OCI-LY1 (cell line): ENCODE data around the gene EPHA1.

ENCODE experiments used
- H2AFZ ChIP-seq: fragments of 200-600 bp; sonication (generic), shearing (Covaris generic); 2 replicates; pipeline ENCODE4 v1.6.0; 2014; ENCODE audit warnings: antibody characterized with exemption, mild to moderate bottlenecking, low read length
- H3F3A ChIP-seq: fragments of 200-600 bp; sonication (generic), shearing (Covaris generic); 2 replicates; pipeline ENCODE4 v1.6.0; 2014; ENCODE audit warnings: mild to moderate bottlenecking, antibody characterized with exemption, low read length, moderate library complexity; ENCODE audit not compliant: insufficient read depth
- H3K27ac ChIP-seq: fragments of 200-600 bp; sonication (generic); 2 replicates; pipeline ENCODE4 v1.5.1; 2014; ENCODE audit warnings: low read length, mixed run types, mild to moderate bottlenecking, low read depth; ENCODE audit not compliant: poor library complexity, severe bottlenecking
- H3K27me3 ChIP-seq: fragments of 200-600 bp; sonication (generic); 2 replicates; pipeline ENCODE4 v1.6.0; 2014; ENCODE audit warnings: antibody characterized with exemption, mild to moderate bottlenecking, low read length, moderate library complexity; ENCODE audit not compliant: insufficient read depth
- H3K36me3 ChIP-seq: fragments of 200-600 bp; sonication (generic); 2 replicates; pipeline ENCODE4 v1.6.1; 2014; ENCODE audit warnings: mild to moderate bottlenecking, antibody characterized with exemption, low read length, moderate library complexity, mixed read lengths; ENCODE audit not compliant: insufficient read depth
- H3K4me1 ChIP-seq: fragments of 200-600 bp; sonication (generic); 2 replicates; pipeline ENCODE4 v1.5.1; 2014; ENCODE audit warnings: mild to moderate bottlenecking, low read length, moderate library complexity; ENCODE audit not compliant: insufficient read depth, severe bottlenecking
- H3K4me2 ChIP-seq: fragments of 200-600 bp; sonication (generic), shearing (Covaris generic); 2 replicates; pipeline ENCODE4 v1.6.1; 2014; ENCODE audit warnings: low read length
- H3K4me3 ChIP-seq: fragments of 200-600 bp; sonication (generic); 2 replicates; pipeline ENCODE4 v1.5.1; 2014; ENCODE audit warnings: low read length, low read depth, mild to moderate bottlenecking, mixed read lengths; ENCODE audit not compliant: poor library complexity, severe bottlenecking
- H3K79me2 ChIP-seq: fragments of 200-600 bp; shearing (Covaris generic); 2 replicates; pipeline ENCODE4 v1.6.1; 2016; ENCODE audit warnings: mixed run types, low read length, mixed read lengths; ENCODE audit not compliant: insufficient read depth
- H3K9ac ChIP-seq: fragments of 200-600 bp; sonication (generic), shearing (Covaris generic); 2 replicates; pipeline ENCODE4 v1.6.1; 2014; ENCODE audit warnings: mild to moderate bottlenecking, low read length, mixed read lengths
- H3K9me2 ChIP-seq: fragments of 200-600 bp; sonication (generic), shearing (Covaris generic); 2 replicates; pipeline ENCODE4 v1.6.1; 2014; ENCODE audit warnings: low read depth, mild to moderate bottlenecking, low read length, mixed read lengths
- H3K9me3 ChIP-seq: fragments of 200-600 bp; shearing (Covaris generic); 2 replicates; pipeline ENCODE4 v1.6.1; 2014; ENCODE audit warnings: low read length, mixed read lengths
- H4K20me1 ChIP-seq: fragments of 200-600 bp; sonication (generic), shearing (Covaris generic); 2 replicates; pipeline ENCODE4 v1.6.0; 2016; ENCODE audit warnings: mild to moderate bottlenecking, low read length; ENCODE audit not compliant: insufficient read depth
- CTCF ChIP-seq: fragments of 200-600 bp; sonication (generic), shearing (Covaris generic); IDR thresholded peaks from 2 replicates; pipeline ENCODE4 v1.5.1; 2017; ENCODE audit warnings: mild to moderate bottlenecking, antibody characterized with exemption, low read length, moderate library complexity, mixed read lengths
- EZH2 ChIP-seq: fragments of 200-600 bp; sonication (generic), shearing (Covaris generic); IDR thresholded peaks from 2 replicates; pipeline ENCODE4 v1.8.0; 2017; ENCODE audit warnings: borderline replicate concordance, mixed run types, mild to moderate bottlenecking, antibody characterized with exemption, low read length, moderate library complexity, mixed read lengths

The EPHA1 gene

GRCh38 chr7:143376396-143376795 lies 32.3 kb downstream of the EPHA1 start:
- no peak overlapping the region for H3K4me2 ChIP-seq
- H4K20me1 ChIP-seq: no peaks in the 10 kb centered on the region
- H3K79me2 ChIP-seq: no peaks in the 10 kb centered on the region
- H3F3A ChIP-seq: no peaks in the 10 kb centered on the region
- peaks cover 4% of the 10 kb centered on the region for H3K4me1 ChIP-seq
- H3K9me3 ChIP-seq: no peaks in the 10 kb centered on the region
- no peak overlapping the region for H3K4me3 ChIP-seq
- H2AFZ ChIP-seq: no peak overlapping the region
- no peak for TF ChIP-seq EZH2
- TF ChIP-seq CTCF: no peak
- H3K27ac ChIP-seq: no peak overlapping the region
- H3K27me3 ChIP-seq: no peaks in the 10 kb centered on the region
- H3K36me3 ChIP-seq: no peaks in the 10 kb centered on the region
- H3K9ac ChIP-seq: no peak overlapping the region
- no peaks in the 10 kb centered on the region for H3K9me2 ChIP-seq

- H2AFZ ChIP-seq: no peak overlapping the region
Measured at GRCh38 chr7:143375298-143376034, 33.2 kb downstream of the EPHA1 start.

GRCh38 chr7:143374561-143374960 lies 34.1 kb downstream of the EPHA1 start:
- Histone ChIP-seq H3K27me3 (peaks cover 9% of the 10 kb centered on the region), H3K36me3 (no peaks in the 10 kb centered on the region), H3K9me3 (no peaks in the 10 kb centered on the region), H4K20me1 (no peaks in the 10 kb centered on the region), H3F3A (no peaks in the 10 kb centered on the region), H2AFZ (no peak overlapping the region), H3K79me2 (no peaks in the 10 kb centered on the region), H3K27ac (no peak overlapping the region), H3K9ac (no peak overlapping the region), H3K4me1 (no peaks in the 10 kb centered on the region), H3K9me2 (no peaks in the 10 kb centered on the region), H3K4me3 (no peak overlapping the region), H3K4me2 (no peak overlapping the region)
- TF ChIP-seq CTCF (no peak), EZH2 (no peak)

More at GRCh38 chr7:143375298-143376034, 33.2 kb downstream of the EPHA1 start:
- no peak overlapping the region for H3K27ac ChIP-seq
- no peaks in the 10 kb centered on the region for H3F3A ChIP-seq
- H3K4me3 ChIP-seq: no peak overlapping the region
- H3K4me2 ChIP-seq: no peak overlapping the region
- no peaks in the 10 kb centered on the region for H3K79me2 ChIP-seq
- TF ChIP-seq CTCF (no peak), EZH2 (no peak)
- peaks cover 4% of the 10 kb centered on the region for H3K4me1 ChIP-seq
- H3K9ac ChIP-seq: no peak overlapping the region
- peaks cover 5% of the 10 kb centered on the region for H3K27me3 ChIP-seq
- H4K20me1 ChIP-seq: no peaks in the 10 kb centered on the region
- no peaks in the 10 kb centered on the region for H3K9me2 ChIP-seq
- no peaks in the 10 kb centered on the region for H3K36me3 ChIP-seq
- no peaks in the 10 kb centered on the region for H3K9me3 ChIP-seq
